Measurements from ENCODE around the gene EIF4G3. TPM values are rescaled to one million over a fixed set of nuclear protein-coding genes. Genes with fewer than 3 reads are reported as not detected.

Gene EIF4G3
- polyA plus RNA-seq, 3 donors, result 5.1 to 34.2 (median 5.8) TPM

DNA sequence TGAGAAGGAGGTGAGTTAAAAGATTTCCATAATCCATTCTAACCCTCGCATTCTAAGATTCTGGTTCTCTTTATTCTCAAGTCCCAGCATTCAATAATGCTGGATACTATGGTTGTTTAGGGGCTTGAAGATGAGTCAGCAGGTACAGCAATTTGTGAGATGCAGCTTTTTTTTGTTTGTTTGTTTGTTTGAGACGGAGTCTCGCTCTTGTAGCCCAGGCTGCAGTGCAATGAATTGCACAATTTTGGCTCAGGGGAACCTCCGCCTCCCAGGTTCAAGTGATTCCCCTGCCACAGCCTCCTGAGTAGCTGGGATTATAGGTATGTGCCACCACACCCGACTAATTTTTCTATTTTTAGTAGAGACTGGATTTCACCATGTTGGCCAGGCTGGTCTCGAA is 23.3 kb downstream of the EIF4G3 start:
- Histone ChIP-seq H3K27me3 (ENCODE audit: control insufficient read depth in 2 of 2, insufficient read depth in 2 of 2, low read length in 2 of 2) (no peaks in the 10 kb centered on the region), H3K9me3 (replicated peaks in 1 of 2; ENCODE audit: control insufficient read depth in 1 of 2, insufficient read depth in 1 of 2, low read length in 2 of 2) (no peaks in the 10 kb centered on the region), H3K79me2 (ENCODE audit: insufficient read depth, low read length) (peaks cover 45% of the 10 kb centered on the region), H4K20me1 (ENCODE audit: insufficient read depth, low read length) (peaks cover 49% of the 10 kb centered on the region), H3K4me1 (ENCODE audit: control insufficient read depth in 1 of 2, insufficient read depth in 2 of 2, low read length in 2 of 2) (peaks cover 16 to 24% of the 10 kb centered on the region in 2 donors), H3K4me2 (replicated peaks; ENCODE audit: extremely low read depth, low read length, poor library complexity, severe bottlenecking) (no peak overlapping the region), H3K4me3 (replicated peaks in 1 of 3; ENCODE audit: low read depth in 2 of 3, low read length in 3 of 3) (no peak overlapping the region), H3K36me3 (replicated peaks in 1 of 2; ENCODE audit: control insufficient read depth in 1 of 2, insufficient read depth in 2 of 2, low read length in 2 of 2) (peaks cover 8 to 29% of the 10 kb centered on the region in 2 donors), H3K9ac (ENCODE audit: insufficient read depth, low read length, poor library complexity, severe bottlenecking) (no peak overlapping the region), H3K27ac (ENCODE audit: low read depth in 1 of 2, low read length in 2 of 2) (no peak overlapping the region), H2AFZ (ENCODE audit: insufficient read depth, low read depth, low read length, poor library complexity, severe bottlenecking) (no peak overlapping the region)
- H3K27me3 Mint-ChIP-seq (ENCODE audit: low read depth in 3 of 3), result peaks cover 0 to 1% (median 0%) of the 10 kb centered on the region in 3 donors
- no peak overlapping the region for H3K4me3 Mint-ChIP-seq
- TF ChIP-seq, protein P1, sequence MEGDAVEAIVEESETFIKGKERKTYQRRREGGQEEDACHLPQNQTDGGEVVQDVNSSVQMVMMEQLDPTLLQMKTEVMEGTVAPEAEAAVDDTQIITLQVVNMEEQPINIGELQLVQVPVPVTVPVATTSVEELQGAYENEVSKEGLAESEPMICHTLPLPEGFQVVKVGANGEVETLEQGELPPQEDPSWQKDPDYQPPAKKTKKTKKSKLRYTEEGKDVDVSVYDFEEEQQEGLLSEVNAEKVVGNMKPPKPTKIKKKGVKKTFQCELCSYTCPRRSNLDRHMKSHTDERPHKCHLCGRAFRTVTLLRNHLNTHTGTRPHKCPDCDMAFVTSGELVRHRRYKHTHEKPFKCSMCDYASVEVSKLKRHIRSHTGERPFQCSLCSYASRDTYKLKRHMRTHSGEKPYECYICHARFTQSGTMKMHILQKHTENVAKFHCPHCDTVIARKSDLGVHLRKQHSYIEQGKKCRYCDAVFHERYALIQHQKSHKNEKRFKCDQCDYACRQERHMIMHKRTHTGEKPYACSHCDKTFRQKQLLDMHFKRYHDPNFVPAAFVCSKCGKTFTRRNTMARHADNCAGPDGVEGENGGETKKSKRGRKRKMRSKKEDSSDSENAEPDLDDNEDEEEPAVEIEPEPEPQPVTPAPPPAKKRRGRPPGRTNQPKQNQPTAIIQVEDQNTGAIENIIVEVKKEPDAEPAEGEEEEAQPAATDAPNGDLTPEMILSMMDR (IDR thresholded peaks at IDR 0.05), result no peak
- peaks cover 47% of the 10 kb centered on the region for H3K4me1 Mint-ChIP-seq
- no peak overlapping the region for H3K27ac Mint-ChIP-seq
- peaks cover 37% of the 10 kb centered on the region in 2 donors for H3K36me3 Mint-ChIP-seq
- intact Hi-C loops (cut with micrococcal nuclease), result no loop called here
- DNase-seq, result no peak
- H3K9me3 Mint-ChIP-seq, result no peaks in the 10 kb centered on the region
- whole genome bisulfite sequencing (ENCODE audit: insufficient coverage), result 25% methylated on average over 2 of the region's 6 CpGs

DNA sequence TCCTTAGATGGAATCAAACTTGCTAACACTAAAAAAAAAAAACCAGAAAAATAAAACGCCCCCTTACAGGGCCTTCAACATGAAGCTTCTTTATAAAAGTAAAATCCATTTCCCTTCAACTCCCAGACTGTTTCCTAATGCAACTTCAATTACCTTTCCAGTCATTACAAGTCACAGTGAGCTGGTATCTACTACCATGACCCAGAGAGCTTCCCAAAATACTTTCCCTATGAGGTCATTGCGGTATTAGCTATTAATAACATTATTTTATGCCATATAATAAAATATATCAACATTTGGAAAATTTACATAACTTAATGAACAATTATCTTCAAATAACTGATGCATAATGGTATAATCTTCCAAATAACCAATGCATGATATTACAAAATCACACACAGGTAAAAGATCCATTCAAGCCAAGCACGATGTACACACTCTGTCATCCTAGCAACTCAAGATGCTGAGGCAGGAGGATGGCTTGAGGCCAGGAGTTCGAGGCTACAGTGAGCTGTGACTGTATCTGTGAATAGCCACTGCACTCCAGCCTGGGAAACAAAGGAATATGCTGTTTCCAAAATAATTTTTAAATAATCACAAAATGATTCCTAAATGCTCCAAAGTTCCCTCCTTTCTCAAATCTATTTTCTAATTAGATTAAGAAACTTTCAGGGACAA is 24.1 kb downstream of the EIF4G3 start:
- Histone ChIP-seq H3K79me2 (ENCODE audit: insufficient read depth, low read length) (peaks cover 37% of the 10 kb centered on the region), H3K36me3 (replicated peaks in 1 of 2; ENCODE audit: control insufficient read depth in 1 of 2, insufficient read depth in 2 of 2, low read length in 2 of 2) (peaks cover 10 to 36% of the 10 kb centered on the region in 2 donors), H3K4me1 (ENCODE audit: control insufficient read depth in 1 of 2, insufficient read depth in 2 of 2, low read length in 2 of 2) (peaks cover 16 to 24% of the 10 kb centered on the region in 2 donors), H3K9ac (ENCODE audit: insufficient read depth, low read length, poor library complexity, severe bottlenecking) (no peak overlapping the region), H3K4me2 (replicated peaks; ENCODE audit: extremely low read depth, low read length, poor library complexity, severe bottlenecking) (no peak overlapping the region), H3K9me3 (replicated peaks in 1 of 2; ENCODE audit: control insufficient read depth in 1 of 2, insufficient read depth in 1 of 2, low read length in 2 of 2) (no peaks in the 10 kb centered on the region), H3K27me3 (ENCODE audit: control insufficient read depth in 2 of 2, insufficient read depth in 2 of 2, low read length in 2 of 2) (no peaks in the 10 kb centered on the region), H4K20me1 (ENCODE audit: insufficient read depth, low read length) (peaks cover 42% of the 10 kb centered on the region), H3K4me3 (replicated peaks in 1 of 3; ENCODE audit: low read depth in 2 of 3, low read length in 3 of 3) (no peak overlapping the region), H3K27ac (ENCODE audit: low read depth in 1 of 2, low read length in 2 of 2) (peak overlapping the region in 1 of 2 donors; percentile 12), H2AFZ (ENCODE audit: insufficient read depth, low read depth, low read length, poor library complexity, severe bottlenecking) (no peak overlapping the region)
- H3K9me3 Mint-ChIP-seq, result no peaks in the 10 kb centered on the region
- TF ChIP-seq, protein P1 (IDR thresholded peaks at IDR 0.05), result no peak
- H3K4me3 Mint-ChIP-seq, result no peak overlapping the region
- H3K4me1 Mint-ChIP-seq, result peaks cover 41% of the 10 kb centered on the region
- no peak for DNase-seq
- WGBS (ENCODE audit: insufficient coverage), result 100% methylated on average over 1 of the region's 4 CpGs
- peaks cover 39 to 40% of the 10 kb centered on the region in 2 donors for H3K36me3 Mint-ChIP-seq
- intact Hi-C loops (cut with micrococcal nuclease), result no loop called here
- no peak overlapping the region for H3K27ac Mint-ChIP-seq
- H3K27me3 Mint-ChIP-seq (ENCODE audit: low read depth in 3 of 3), result peaks cover 0 to 1% (median 0%) of the 10 kb centered on the region in 3 donors
